GM18499 (cell line): ENCODE results near the gene NRROS.
"Not testable (repeated sequence)": the region's sequence is repeated elsewhere in the genome, so short reads cannot be mapped to it uniquely, and the experiment has no call there.

ENCODE experiments used
- ATAC-seq: cut with Tn5 transposase; IDR thresholded peaks from one replicate; pipeline ENCODE4 v1.9.1; 2021; ENCODE audit warnings: moderate number of reproducible peaks; ENCODE audit not compliant: insufficient read depth, unreplicated experiment

The NRROS gene

DNA sequence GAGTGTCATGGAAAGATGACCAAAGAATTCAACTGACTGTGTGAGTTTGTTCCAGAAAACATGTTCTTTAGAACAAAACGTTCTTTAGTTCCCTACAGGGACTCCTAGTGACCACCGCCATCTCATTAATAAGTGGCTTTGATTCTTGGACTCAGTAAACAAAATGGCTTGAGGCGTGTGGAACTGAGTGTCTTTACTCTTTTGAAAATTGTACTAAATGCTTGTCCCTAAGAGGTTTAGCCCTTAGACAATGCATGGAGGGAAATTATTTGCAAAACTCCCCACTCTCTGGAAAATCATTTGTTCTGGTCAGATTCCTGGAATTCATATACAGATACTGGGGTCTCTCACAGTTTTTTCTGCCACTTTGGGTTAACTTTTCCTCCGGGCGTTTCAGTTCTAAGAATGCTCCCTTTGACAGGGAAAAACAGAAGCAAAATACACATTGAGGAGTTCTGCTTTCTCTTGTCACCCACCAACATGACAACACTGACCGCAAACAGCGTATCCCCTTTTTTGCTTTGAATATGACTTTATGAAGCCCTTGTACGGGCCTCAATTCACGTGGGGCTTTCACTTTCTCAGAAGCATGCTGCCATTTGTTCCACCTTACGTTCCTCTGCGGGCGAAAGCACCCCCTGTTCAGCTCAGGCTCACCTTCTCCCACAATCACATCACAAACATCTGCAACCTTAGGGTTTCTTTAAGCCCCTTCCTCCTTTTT is 15.3 kb upstream of the NRROS start:
- no peak for ATAC-seq

DNA sequence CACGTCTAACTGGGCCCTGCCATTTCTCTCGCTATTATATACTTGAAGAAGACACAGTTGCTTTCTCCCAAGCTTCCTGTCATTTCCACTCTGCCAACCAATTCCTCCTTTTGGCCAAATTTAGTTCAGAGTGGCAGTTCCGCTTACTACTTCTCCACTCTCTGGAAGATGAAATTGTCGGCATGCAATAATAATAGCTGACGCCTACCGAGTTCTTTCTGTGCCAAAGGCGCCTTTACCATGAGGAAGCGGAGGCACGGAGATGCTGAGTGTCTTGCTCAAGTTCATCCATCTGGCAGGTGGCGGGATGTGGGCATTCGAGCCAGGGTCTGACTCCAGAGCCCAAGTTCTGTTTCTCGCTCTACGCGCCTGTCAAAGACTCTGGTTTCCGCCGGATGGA is 14.6 kb upstream of the NRROS start:
- no peak for ATAC-seq

DNA sequence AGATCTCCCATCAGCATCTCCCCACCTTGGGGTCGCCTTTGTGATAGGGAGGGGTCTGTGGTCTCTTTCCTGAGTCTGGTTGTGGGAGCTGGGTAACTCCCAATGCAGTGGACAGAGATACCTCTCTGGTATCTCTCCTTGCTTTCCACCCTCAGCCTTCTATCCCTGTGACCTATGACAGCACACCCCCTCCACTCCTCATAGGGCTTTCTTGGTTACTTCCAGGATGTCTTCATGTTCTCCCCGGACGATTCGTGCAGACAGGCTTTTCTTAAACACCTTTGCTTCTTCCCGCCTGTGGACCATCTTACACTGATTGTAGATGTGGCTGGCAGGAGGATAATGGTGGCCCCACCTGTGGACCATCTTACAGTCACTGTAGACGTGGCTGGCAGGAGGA is 14.2 kb upstream of the NRROS start:
- ATAC-seq: no peak

DNA sequence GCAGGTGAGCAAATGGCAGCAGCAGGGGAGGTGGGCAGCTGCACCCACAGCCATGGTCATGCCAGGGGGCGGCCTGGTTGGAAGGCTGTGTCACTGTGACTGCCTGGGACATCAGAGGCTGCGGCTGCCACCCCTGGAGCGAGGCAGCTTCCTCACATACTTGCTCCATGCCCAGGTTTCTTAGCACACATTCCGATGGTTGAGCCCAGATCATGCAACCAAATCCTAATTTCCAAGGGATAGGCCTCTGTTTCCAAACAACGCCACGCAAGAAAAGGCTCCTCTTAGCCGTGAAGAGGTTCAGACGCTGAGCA is 11.6 kb upstream of the NRROS start:
- no peak for ATAC-seq

DNA sequence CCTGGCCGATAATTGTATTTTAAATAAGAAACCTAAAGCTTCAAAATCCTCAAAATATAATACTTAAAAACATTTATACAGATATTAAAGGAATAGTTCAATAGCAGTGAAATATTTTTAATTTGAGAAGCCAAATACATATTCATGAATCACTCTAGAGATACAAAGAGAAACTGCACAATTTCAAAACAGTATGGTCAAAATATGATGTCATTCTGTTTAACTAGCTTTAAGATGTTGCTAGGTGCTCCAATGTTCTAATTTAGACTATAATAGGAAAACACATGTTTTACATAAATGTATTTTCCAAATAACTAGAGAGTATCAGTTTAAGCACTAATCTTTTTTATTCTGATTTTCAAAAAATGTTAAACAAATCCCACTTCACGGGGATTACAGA is 10.3 kb upstream of the NRROS start:
- no peak for ATAC-seq

DNA sequence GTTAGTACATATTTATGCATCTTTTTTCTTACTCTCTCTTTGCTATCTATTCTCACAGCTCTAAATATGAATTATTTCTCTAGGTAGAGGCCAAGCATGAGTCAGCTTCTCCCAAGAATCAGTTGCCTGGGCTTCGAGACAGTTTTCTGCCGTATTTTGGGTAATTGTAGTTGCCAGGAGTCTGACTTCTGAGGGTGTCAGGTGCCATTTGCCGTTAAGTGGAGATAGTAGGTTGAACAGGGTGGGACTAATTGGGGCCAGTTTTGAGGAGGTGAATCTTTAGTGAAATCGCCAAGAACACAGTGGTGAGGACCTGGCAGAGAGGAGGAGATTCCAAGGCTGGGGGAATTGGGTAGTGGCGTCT is 7.8 kb upstream of the NRROS start:
- ATAC-seq: no peak

DNA sequence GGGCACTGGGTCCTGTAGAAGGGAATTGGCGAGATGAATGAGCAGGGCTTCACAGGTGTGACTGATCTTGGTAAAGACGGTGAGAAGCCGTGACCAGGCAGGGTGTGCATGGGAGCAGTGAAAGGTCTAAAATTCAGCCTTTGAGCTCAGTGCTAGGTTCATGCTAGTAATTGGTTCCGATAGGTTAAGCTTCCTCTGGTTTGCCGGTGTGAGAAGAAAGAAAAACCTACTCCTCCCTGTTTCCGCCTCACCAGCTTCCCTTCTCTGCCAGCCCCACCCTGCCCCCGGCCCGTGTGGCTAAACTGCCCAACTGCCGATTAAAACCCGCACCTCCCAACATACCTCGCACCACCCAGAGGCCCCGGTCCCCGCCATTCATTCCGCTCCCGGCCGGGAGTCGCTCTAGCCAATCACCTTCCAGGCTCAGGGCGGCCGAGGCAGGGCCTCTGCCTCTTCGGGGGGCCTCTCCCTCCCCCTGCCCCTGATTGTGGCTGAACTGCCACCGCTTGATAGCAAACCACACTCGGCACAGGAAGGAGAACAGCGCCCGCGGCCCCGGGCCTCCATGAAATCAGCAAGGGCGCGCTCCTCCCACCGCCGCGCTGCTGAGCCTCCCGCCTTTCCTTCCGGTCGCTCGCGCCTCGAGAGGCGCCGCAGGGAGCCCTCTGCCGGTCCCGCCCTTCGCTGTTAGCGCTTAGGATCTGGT is 7.3 kb upstream of the NRROS start:
- ATAC-seq: no peak

DNA sequence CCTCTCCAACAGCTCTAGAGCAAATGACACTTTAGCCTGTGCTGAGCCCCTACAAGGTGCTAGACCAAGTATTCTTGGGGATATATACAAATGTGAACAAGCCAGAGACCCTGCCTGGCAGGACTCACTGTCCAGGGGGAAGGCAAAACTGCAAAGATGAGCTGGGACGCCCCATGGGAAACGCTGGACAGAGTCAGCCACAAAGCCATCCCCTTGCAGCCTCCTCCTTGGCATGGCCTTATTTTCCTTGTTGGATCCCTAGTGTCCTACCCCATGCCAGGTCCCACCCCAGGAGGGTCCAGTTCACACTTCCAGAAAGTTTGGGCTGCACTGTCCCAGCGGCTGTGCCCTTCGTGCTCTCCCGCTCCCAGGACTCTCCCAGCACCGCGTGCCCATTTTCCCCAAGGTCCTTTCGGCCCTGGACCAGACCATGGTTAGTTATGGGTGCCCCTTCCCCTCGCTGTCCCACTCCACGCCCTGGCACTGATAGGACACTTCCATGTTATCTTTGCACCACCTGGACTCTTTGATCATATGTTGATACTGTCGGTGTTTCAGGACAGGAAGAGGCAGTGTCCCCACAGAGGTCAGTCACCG is 5.8 kb upstream of the NRROS start:
- no peak for ATAC-seq

DNA sequence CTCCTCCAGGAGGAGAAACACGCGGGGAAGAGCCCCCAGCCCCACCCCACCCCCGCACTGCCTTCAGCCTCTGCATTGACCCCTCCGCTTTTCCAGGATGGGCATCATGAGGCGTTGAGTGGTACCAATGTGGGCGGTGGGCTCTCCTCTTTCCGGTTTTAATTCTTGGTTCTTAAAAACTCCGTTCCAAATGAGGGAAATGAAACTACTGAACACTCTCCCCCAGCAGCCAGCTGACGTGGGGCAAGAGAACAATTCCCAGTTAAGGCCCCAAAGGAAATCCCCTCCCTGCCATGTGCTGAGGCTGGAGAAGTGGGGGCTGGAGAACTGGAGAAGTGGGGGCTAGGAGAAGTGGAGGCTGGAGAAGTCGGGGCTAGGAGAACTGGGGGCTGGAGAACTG is 5.3 kb upstream of the NRROS start:
- no peak for ATAC-seq

DNA sequence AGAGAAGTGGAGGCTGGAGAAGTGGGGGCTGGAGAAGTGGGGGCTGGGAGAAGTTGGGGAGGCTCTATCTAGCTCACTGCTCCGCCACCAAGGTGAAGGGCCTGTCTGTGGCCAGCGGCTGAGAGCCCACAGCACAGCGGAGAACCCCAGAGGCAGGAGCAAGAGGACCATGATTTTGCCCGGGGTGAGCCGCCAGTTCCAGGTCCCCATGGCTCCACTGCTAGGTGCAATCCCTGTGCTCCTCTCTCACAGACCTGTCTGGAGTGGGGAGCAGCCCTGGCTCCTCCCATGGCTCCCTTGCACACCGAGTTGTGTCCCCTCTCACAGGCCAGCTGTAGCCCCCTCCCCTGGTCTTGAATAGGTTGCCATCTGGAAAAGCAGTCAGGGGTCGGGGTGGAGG is 4.7 kb upstream of the NRROS start:
- no peak for ATAC-seq

DNA sequence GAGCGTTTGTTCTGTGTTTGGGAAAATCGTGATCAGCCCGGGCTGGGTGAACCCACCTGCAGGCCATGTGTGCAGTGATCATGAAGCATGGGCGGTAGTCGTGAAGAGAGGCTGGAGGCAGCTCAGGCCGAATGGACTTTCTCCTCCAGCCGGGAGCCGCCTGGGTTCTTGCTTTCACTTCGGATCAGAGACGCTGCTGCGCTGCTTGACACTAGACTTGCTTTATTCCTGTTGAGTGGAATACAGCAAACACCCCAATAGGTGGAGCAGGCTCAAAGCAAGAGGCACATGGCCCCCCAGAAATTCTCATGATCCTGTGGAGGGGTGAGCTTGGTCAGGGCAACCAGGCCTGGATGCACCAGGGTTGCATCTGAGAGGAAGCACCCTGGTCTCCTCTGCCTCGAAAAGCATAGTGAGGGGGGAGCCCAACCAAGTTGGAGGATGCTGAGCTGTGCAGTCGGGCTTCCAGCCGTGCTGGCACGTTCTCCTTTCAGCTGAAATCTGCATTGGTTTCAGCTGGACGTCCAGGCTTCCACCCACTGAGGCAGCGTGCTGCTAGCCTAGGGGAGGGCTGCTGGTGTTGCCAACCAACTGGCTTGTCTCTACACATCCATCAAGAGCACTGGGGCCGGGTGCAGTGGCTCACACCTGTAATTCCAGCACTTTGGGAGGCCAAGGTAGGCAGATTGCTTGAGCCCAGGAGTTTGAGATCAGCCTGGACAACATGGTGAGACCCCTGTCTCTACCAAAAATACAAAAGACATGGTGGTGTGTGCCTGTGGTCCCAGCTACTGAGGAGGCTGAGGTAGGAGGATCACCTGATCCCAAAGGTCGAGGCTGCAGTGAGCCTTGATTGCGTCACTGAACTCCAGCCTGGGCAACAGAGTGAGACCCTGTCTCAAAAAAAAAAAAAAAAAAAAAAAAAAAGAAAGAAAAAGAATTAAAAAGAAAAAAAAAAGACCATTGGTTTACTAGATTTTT is 2.8 kb upstream of the NRROS start:
- ATAC-seq: no peak

DNA sequence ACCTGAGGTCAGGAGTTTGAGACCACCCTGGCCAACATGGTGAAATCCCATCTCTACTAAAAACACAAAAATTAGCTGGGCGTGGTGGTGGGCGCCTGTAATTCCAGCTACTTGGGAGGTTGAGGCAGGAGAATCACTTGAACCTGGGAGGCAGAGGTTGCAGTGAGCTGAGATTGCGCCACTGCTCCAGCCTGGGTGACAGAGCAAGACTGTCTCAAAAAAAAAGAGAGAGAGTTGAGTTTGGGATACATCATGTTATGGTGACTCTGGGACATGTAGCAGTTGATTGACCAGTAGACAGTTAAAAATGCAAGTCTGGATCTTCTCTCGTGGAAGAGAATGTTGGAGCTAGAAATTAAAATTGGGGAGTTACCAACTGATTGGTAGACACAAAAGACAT is 1.6 kb upstream of the NRROS start:
- ATAC-seq: not testable (repeated sequence)

DNA sequence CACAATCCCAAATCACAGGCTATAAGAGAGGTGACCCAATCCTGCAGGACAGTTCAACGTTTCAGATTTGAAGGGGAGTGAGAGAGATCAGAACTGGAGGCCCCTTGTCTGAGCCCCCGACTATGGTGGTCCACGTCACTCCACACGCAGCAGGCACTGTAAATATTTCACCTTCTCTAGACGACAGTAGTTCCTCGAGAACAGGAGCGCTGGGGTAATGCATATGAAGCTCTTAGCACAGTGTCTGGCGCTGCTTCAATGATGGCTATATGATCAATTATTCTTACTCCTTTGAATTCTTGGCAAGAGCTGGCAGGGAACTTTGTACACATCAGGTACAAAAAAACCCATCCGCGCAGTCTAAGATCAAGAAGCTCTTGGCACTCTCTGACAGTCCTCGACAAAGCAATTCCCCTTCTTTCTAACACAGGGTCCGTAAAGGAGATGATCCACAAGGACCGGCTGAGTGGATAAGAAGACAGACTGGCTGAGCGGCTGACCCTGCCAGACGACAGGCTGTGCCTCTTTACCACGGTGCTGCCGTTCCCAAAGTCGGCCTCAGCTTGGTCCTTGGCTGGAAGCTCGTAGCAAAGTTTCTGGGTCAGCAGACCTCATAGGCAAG is 522 bp upstream of the NRROS start:
- ATAC-seq: no peak

DNA sequence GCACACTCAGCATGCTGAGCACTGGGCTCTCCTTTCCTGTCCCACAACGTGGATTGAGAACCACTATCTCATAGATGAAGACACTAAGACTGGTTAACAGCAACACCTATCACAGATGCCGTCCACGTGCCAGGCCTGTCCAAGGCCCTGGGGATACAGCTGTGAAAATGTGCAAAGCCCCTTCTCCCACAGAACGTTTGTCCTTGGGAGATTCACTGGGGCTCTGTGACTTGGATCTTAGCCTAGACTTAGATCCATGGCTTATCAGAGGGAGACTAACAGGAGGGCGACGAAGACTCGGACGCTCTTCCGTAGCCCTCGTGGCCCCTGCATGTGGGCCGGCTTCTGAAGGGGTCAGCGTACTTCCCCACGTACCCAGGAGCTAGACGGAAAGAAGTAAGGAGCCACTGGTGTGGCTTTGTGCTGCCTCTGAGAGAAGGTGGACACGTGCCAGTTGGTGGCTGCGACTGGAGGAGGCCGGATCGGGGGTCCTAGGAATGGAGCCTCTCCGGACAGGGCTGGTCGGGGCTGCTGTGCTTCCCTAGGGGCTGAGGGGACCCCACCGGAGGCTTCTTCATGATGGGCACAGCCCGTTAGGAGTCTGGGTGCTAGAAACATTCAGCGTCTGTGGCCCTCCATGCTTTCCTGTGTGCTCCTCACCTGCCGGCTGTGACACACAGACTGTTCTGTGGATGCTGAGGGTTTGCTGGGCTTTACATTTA is 964 bp downstream of the NRROS start:
- ATAC-seq: no peak

DNA sequence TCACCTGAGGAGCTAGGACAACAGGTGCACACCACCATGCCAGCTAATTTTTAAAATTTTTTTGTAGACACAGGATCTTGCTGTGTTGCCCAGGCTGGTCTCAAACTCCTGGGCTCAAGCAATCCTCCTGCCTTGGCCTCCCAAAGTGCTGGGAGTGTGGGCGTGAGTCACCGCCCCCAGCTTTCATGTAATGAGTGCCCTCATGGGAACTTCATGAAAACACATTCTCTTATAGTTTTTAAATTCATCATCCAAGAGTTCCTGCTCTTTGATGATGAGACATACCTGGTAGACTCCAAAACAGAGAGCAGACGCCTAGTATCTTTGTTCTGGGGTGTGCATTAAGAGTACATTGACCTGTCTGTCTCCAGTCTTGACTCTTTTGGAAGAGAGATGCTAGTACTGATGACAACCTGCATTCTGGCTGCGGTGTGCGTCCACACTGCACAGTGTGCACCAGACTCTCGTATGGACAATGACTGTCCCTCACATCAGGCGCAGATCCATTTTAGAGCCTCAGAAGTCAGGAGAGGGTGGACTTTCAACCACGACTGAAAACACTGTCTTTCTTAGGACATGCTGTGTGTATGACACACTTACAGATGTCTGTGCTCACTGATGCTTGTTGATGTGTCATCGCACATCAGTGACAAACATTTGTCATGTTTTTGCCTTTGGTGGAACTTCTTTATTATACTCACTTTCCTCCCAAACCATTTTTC is 2.0 kb downstream of the NRROS start:
- ATAC-seq: no peak

DNA sequence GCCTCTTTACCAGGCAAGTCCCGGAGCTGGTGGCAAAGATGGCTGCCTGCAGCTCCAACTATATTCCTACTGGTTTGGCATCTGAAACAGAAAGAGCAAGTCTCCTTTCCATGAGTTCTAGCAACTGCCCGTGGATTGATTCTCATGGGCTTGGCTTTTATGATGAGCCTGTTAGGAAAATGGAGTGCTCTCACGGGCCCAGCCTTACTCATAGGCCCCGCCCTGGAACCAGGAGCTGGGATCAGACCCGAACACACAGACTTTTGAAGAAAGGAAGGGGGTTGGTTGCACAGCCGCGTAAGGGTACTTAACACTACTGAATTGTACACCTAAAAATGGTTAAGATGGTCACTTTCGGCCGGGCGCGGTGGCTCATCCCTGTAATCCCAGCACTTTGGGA is 2.9 kb downstream of the NRROS start:
- no peak for ATAC-seq

DNA sequence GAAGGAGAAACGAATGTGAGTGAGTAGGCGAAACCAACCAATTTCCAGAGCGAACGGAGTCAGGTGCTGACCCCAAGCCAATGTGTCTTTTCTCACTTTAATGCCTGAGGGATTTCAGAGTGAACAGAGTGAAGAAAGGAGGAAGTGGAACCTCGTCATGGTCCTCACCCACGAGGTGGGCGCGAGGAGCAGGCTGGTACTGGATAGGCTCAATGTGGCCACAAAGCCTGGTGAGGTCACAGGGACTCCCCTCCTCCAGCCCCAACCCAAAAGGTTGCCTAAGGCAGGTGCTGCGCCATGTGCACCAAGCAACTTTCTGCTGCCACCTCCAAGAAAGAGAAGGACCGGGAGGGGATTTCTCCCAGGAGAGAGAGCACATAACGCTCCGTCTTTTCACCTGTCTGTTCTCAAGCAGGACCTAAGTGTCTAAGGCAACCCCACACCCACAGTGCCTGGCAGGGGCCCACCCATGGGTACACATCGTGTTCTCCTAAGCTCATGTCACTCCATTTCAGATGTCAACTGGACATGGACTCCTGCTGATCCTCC is 3.8 kb downstream of the NRROS start:
- ATAC-seq: peak; percentile 53

DNA sequence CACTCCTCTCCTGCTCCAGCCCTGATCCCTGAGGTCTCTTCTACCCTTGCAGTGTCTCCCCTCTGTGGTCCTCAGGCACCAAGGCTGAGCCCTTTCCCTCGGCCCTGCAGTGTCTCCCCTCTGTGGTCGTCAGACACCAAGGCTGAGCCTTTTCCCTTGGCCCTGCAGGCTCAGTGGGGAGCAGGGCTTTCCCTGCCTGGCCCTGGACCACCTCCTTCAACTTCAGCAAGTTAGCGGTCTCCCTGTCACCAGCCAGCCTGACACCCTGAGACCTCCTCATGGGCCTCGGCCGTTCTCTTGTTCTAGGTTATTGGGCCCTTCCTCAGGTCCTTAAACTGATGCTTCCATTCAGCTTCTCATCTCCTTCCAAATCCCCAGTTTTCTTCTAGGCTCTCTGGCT is 4.3 kb downstream of the NRROS start:
- ATAC-seq: no peak

DNA sequence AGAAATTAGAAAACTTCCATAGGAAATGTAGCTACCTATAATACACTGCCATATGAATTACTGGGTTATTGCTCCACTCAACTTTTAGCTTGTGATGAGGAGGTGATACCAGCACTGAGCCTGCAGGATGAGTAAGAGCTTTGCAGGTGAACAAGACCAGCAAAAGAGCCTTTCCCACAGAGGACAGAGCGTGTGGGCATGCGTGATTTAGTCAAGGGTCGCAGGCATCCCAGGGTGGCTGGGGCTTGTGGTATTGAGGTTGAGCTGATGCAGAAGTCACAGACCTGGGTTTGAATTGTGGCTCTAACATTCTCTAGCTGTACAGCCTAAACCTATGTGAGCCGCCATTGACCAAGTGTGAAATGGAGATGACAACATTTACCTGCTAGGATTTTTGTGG is 5.6 kb downstream of the NRROS start:
- no peak for ATAC-seq
